ENCODE data around the gene POLR3K.
"Not testable (repeated sequence)": the region's sequence is repeated elsewhere in the genome, so short reads cannot be mapped to it uniquely, and the experiment has no call there.

The POLR3K gene

DNA sequence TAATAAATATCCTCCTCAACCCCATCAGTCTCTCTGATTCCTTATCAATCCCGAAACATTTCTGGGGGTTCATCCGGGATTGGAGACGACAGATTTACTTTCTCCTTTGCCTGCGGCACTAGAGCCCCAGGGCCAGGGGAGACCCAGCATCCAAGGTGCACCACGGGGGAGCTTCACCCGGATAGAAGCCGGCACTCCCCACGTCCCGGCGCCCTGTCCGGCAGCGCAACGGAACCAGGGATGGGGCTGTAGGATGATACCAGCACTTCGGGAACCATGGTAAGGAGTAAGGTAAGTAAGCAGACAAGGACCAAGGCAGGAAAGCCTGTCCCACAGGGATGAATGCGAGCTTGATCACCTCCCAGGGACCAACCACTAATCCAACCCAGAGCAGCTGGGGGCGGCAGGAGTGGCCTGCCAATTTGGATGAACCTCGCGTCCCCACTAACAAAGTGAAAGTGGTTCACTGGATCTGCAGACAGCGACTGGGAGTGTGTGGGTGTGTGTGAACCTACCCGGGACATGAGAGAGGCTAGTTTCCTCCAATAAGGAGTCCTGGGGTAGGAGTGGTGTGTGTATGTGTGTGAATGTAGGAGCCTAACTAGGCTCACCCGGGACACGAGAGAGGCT lies 11.9 kb downstream of the POLR3K start:
- H3K27ac ChIP-seq = no peak overlapping the region
- H3K27me3 ChIP-seq = no peaks in the 10 kb centered on the region
- H3K4me1 ChIP-seq (ENCODE audit: control insufficient read depth in 1 of 2, insufficient read depth in 1 of 2, low read depth in 1 of 2, low read length in 1 of 2) = peaks cover 37% of the 10 kb centered on the region in 2 experiments
- no peak for TF ChIP-seq CTCF (IDR thresholded peaks at IDR 0.05)
- no peak overlapping the region for H3K4me3 ChIP-seq (ENCODE audit: low read depth in 1 of 2, low read length in 1 of 2)
- no peaks in the 10 kb centered on the region for H3K9me3 ChIP-seq
- H3K36me3 ChIP-seq = peaks cover 16% of the 10 kb centered on the region

DNA sequence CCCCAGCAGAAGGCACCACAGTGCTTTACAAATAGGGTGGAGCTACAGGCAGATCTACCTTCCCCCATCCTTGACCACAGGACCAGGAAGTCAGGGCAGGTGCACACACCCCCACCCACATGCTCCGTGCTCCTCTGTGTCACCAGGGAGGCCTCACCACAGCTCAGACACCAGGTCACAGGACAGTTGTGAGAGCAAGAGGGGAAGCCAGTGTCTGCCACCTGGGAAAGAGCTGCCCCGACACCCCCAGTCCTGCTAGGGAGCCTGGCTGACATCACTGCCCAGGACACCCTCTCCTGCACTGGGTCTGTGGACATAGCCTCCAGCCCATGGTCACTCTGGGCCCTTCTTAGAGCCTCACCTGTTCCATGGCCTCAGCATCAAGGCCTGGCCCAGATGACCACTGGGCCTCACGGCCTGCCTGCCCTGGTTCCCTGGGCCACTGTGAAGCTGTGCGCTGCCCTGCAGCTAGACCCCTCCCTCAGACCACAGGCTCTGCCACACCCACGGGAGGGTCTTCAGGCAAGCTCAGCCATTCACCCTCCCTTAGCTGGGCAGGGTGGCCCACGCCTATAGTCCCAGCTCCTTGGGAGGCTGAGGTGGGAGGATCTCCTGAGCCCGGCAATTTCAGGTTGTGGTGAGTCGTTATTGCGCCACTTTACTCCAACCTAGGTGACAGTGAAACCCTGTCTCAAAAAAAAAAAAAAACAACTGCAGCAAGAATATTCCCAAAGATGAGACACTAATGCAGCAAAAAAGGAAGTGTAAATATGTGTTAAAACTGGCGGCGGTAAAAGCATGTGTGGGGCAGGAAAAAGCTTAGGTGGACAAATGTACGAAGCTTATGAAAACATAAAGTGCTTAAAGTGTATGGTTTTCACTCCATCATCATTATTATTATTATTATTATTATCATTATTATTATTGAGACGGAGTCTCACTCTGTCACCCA lies 14.2 kb downstream of the POLR3K start:
- peak; percentile 9 for TF ChIP-seq CTCF (IDR thresholded peaks at IDR 0.05)
- H3K36me3 ChIP-seq = no peaks in the 10 kb centered on the region
- H3K4me3 ChIP-seq (ENCODE audit: low read depth in 1 of 2, low read length in 1 of 2) = peak overlapping the region; percentile 4 to 46
- H3K27me3 ChIP-seq = no peaks in the 10 kb centered on the region
- H3K9me3 ChIP-seq = no peaks in the 10 kb centered on the region
- H3K4me1 ChIP-seq (ENCODE audit: control insufficient read depth in 1 of 2, insufficient read depth in 1 of 2, low read depth in 1 of 2, low read length in 1 of 2) = peaks cover 60% of the 10 kb centered on the region in 2 experiments
- peak overlapping the region; percentile 96 for H3K27ac ChIP-seq

DNA sequence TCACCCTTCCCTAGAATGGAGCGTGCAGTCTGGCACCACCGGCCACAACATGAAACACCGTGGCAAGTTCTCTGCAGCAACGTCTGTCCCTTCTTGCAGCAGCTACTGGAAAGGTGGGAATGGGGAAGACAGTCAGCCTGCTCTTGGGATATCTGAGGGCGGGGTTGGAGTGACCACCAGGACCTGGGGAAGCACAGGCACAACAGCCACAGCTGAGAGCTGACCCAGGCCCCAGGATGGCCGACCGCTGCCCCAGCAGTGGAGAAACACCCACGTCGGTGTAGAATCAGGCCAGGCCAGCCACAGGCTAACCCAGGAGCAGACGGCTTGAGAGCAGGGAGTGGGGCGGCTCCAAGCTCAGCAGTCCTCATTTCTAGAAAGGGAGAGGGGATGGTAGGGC lies 15.2 kb downstream of the POLR3K start:
- H3K27me3 ChIP-seq, H3K9me3 ChIP-seq, H3K36me3 ChIP-seq: not testable (repeated sequence)
- H3K27ac ChIP-seq = peak overlapping the region; percentile 96
- H3K4me3 ChIP-seq (ENCODE audit: low read depth in 1 of 2, low read length in 1 of 2) = peak overlapping the region; percentile 4 to 46
- peaks cover 68% of the 10 kb centered on the region in 2 experiments for H3K4me1 ChIP-seq (ENCODE audit: control insufficient read depth in 1 of 2, insufficient read depth in 1 of 2, low read depth in 1 of 2, low read length in 1 of 2)

DNA sequence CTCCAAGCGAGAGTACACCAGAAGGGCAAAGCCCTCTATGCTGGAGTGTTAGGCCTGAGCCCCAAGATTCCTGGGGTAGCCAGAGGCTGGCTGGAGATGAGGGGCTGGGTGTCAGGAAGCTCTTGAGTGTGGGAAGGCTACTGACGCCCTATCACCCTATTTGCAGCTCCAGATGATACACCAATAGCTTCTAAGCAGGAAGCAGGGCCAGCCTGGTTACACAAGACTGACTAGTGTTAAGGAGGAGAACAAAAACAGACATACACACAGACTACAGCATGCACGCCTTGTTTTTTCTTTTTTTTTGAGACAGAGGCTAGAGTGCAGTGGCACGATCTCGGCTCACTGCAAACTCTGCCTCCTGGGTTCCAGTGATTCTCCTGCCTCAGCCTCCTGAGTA lies 15.9 kb downstream of the POLR3K start:
- Histone ChIP-seq H3K27ac (peak overlapping the region; percentile 96), H3K27me3 (no peaks in the 10 kb centered on the region), H3K4me1 (ENCODE audit: control insufficient read depth in 1 of 2, insufficient read depth in 1 of 2, low read depth in 1 of 2, low read length in 1 of 2) (peaks cover 68% of the 10 kb centered on the region in 2 experiments), H3K36me3 (no peaks in the 10 kb centered on the region), H3K9me3 (no peaks in the 10 kb centered on the region), H3K4me3 (ENCODE audit: low read depth in 1 of 2, low read length in 1 of 2) (peak overlapping the region in 1 of 2 experiments; percentile 46)
- no peak for TF ChIP-seq CTCF (IDR thresholded peaks at IDR 0.05)

GRCh38 chr16:36336-36984 lies 16.9 kb downstream of the POLR3K start:
- Histone ChIP-seq H3K27me3 (no peaks in the 10 kb centered on the region), H3K4me3 (ENCODE audit: low read depth in 1 of 2, low read length in 1 of 2) (no peak overlapping the region), H3K9me3 (no peaks in the 10 kb centered on the region), H3K36me3 (no peaks in the 10 kb centered on the region), H3K27ac (peak overlapping the region; percentile 98), H3K4me1 (ENCODE audit: control insufficient read depth in 1 of 2, insufficient read depth in 1 of 2, low read depth in 1 of 2, low read length in 1 of 2) (peaks cover 68% of the 10 kb centered on the region in 2 experiments)
- TF ChIP-seq CTCF (IDR thresholded peaks at IDR 0.05) = no peak
